IPS-20b (cell line): ENCODE results near the gene FYCO1.

Experiments used
- H3K27ac ChIP-seq: one replicate; pipeline ENCODE4 v1.5.1; 2013; ENCODE audit warnings: low read length
- H3K27me3 ChIP-seq: 2 replicates; pipeline ENCODE4 v1.6.1; 2013; ENCODE audit warnings: mild to moderate bottlenecking, low read length, inconsistent platforms; ENCODE audit not compliant: insufficient read depth
- H3K36me3 ChIP-seq: 2 replicates; pipeline ENCODE4 v1.6.1; 2013; ENCODE audit warnings: low read depth, mild to moderate bottlenecking, inconsistent platforms, low read length, moderate library complexity; ENCODE audit not compliant: insufficient read depth
- H3K4me1 ChIP-seq: 2 replicates; pipeline ENCODE4 v1.6.1; 2013; ENCODE audit warnings: mild to moderate bottlenecking, control low read depth, inconsistent platforms, low read length, moderate library complexity; ENCODE audit not compliant: insufficient read depth
- H3K4me3 ChIP-seq: 2 replicates; pipeline ENCODE4 v1.5.1; 2013; ENCODE audit warnings: mild to moderate bottlenecking, low read length, inconsistent platforms
- H3K9ac ChIP-seq: 2 replicates; pipeline ENCODE4 v1.6.1; 2013; ENCODE audit warnings: low read depth, mild to moderate bottlenecking, inconsistent platforms, low read length, moderate library complexity
- H3K9me3 ChIP-seq: 2 replicates; pipeline ENCODE4 v1.6.1; 2013; ENCODE audit warnings: mild to moderate bottlenecking, low read depth, low read length, inconsistent platforms; ENCODE audit not compliant: insufficient read depth

The FYCO1 gene

DNA sequence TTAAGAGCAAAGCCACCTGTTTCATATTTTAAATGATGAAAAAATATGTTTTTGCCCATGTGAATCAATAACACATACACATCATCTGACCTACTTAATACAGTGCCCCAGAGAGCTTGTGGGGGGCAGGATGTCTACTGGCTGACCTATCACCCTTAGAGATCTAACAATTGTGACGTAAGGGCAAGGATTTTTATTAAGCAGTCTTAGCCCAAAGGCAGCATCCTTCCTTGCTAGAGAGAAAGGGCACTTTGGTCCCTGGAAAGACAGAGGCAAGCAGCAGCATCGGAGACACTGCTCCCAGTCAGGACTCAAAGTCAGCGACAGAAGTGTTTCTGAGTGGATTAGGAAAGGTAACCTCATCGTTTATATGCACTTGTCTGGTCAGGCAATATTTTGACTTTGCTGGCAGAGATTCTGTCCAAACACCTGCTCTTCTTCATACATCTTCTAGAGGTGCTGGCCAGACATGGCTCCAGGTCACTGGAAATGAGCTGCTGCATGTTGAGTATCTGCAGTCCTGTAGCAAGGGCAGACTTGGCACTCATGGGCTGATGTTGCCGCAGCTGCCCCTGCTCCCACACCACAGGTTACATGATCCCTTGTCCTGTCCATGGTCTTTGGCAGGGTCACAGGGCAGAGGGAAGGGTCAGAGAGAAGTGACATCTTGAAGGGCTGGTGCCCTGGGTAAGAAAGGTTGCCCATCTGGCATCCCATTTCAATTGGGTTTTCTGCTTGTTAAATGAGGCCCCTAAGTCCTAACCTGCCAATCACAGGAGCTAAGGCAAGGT lies 50.6 kb downstream of the FYCO1 start:
- H3K27ac ChIP-seq = no peak overlapping the region
- peaks cover 3% of the 10 kb centered on the region; the same call in 1 of the 2 replicates for H3K4me1 ChIP-seq
- H3K4me3 ChIP-seq = no peak overlapping the region
- no peaks in the 10 kb centered on the region for H3K9me3 ChIP-seq
- H3K36me3 ChIP-seq = peaks cover 44% of the 10 kb centered on the region
- no peaks in the 10 kb centered on the region for H3K27me3 ChIP-seq
- no peak overlapping the region for H3K9ac ChIP-seq

DNA sequence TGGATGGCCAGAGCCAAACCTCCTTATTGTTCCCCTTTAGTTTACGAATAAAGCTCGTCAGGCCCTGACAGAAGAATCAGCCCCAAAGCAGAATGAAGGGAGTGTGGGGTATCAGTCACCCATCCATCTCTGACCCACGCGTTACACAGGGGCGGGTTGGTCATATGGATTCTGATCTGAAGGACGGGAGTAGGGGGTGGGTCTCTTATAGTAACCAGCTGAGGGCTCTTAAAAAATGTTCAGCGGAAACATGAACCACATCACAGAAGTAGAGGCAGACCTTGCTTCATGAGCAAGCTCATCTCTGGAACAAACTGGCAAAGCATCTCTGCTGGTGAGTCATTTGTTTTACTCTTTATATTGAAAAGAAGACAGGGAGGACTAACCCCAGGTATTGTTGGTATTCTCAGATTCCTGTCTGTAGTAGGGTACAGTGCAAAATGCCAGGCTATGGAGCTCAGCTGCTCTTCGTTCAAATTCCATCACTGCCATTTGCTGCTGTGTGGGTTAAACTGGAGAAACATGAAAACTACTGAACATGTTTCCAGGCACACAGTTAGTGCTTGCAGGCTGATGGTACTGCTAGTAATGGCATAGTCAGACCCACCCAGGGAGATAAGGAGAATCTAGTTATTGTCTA lies 52.3 kb downstream of the FYCO1 start, which contains the start of gene CXCR6:
CXCR6 (plus strand) TSS at position 258 of the 640 bp plus-strand sequence. CDS start 3,018 bp downstream, outside the sequence.
- no peak within 1 kb of the TSS for H3K4me3 ChIP-seq
- H3K4me1 ChIP-seq = peaks cover 7% of the 10 kb centered on the region; the same call in 1 of the 2 replicates
- no peak within 1 kb of the TSS for H3K9ac ChIP-seq
- peaks cover 27% of the 10 kb centered on the region for H3K36me3 ChIP-seq
- no peaks in the 10 kb centered on the region for H3K27me3 ChIP-seq
- no peaks in the 10 kb centered on the region for H3K9me3 ChIP-seq
- H3K27ac ChIP-seq = no peak within 1 kb of the TSS

DNA sequence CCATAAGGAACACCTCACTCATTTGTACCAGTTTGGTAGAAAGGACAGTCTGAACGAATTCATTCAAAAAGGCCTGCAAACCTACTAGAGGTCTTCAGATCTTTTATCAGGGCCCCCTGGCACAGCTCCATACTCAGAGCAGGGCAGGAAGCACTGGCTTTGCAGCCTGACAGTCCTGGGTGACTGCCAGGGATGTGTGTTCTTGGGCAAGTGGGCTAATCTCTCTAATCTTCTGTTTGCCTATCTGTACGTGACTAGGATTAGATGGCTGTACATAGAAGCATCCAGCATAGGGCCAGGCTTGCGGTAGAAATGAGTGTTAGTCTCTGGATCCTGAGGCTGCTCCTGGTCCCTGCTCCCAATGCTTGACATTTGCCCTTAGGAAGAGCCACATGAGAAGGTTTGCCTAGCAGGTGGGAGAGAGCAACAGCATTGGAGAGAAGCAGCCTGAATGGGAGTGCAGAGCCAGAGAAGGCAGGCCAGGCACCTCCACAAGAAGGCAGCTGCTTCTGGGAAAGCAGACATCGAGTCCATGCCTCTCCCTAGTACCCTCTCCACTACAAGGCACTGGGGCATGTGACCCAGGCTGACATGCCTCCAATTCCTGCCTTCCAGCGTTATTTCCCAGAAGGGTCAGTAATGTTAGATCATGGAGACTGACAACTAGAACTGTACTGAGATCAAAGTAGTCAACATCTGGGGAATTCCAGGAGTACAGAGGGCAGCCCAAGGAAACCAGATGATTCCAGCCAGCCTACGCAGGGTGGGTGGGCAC lies 53.4 kb downstream of the FYCO1 start:
- peaks cover 7% of the 10 kb centered on the region; the same call in 1 of the 2 replicates for H3K4me1 ChIP-seq
- H3K36me3 ChIP-seq = peaks cover 21% of the 10 kb centered on the region
- H3K9me3 ChIP-seq = no peaks in the 10 kb centered on the region
- H3K27me3 ChIP-seq = no peaks in the 10 kb centered on the region
- H3K27ac ChIP-seq = no peak overlapping the region
- H3K9ac ChIP-seq = no peak overlapping the region
- H3K4me3 ChIP-seq = no peak overlapping the region

DNA sequence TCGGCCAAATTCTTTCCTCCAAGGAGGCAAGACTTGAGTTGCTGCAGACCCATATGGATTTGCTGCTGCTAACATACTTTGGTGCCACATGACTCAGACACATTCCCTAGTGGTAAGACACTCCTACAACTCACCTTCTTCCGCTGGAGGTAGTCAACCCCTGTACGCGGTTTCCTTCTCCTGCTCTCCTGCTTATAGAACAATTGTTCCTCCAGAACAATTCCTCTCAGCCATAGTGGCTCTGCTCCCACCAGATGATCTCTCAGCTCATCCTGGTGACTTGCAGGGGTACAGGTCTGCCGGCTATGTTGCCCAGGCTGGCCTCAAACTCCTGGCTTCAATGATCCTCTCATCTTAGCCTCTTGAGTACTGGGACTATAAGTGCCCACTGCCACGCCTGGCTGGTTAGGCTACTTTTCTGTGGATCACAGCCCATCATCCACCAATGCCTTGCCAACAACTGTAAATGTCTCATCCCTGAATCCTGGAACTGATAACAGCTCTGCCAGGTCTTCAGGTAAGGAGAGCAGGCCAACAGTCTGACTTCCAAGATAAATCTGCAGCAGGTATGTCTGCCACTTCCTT lies 54.8 kb downstream of the FYCO1 start:
- peaks cover 7% of the 10 kb centered on the region; the same call in 1 of the 2 replicates for H3K4me1 ChIP-seq
- no peak overlapping the region for H3K9ac ChIP-seq
- H3K27ac ChIP-seq = no peak overlapping the region
- H3K36me3 ChIP-seq = peaks cover 20% of the 10 kb centered on the region
- no peaks in the 10 kb centered on the region for H3K27me3 ChIP-seq
- H3K9me3 ChIP-seq = no peaks in the 10 kb centered on the region
- H3K4me3 ChIP-seq = no peak overlapping the region

DNA sequence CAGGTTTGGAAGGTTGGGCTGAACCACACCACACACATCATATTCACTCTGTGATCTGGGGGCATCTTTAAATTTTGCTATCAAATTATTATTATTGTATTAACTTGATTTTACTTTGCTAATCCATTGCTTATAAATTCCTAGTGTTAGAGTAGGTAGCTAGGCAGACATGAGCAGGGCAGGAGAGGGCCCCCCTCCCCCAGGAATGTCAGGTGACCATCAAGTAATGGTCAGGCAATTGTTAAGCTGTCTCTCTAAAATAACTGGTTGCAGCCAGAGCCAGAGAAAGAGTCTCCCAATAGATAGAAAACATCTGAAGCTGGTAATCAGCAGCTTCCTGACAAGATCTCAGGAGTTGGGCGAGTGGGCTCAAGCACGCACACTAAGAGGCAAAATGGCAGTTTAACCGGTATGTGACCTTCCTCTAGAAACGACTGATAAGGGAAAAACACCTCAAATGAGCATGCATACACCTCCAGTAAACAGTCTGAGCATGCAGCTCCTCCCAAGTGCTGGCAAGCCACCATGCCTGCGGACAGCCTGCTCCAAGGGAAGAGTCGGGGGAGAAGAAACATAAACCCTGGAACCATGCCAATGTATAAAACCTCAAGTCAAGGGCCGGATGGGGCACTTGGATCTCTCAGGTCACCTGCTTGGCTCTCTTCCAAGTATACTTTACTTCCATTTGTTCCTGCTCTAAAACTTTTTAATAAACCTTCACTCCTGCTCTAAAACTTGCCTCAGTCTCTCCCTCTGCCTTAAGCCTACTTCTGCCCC lies 55.4 kb downstream of the FYCO1 start:
- H3K27me3 ChIP-seq = no peaks in the 10 kb centered on the region
- H3K9me3 ChIP-seq = no peaks in the 10 kb centered on the region
- no peak overlapping the region for H3K27ac ChIP-seq
- peaks cover 24% of the 10 kb centered on the region for H3K36me3 ChIP-seq
- H3K4me1 ChIP-seq = peaks cover 7% of the 10 kb centered on the region; the same call in 1 of the 2 replicates
- H3K4me3 ChIP-seq = no peak overlapping the region
- no peak overlapping the region for H3K9ac ChIP-seq

DNA sequence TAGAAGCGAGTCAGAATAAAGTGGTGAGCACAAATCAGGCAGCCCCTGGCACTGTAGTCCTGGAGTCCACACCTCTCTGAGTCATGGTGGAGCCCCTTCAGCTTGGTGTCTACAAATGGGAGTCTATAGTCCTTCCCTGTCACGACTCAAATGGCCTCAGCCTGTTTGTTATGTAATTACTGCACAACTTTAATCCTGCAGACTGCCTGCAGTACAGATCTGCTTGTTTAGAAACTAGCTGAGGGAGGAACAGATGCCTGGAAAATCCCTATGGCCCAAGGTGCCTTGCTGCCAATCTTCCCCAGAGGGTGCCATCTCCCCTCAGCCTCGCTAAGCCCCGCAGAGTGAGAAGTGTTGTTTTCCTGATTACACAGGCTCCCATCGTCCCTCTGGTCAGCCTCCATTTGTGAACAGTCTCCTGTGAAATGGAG lies 56.3 kb downstream of the FYCO1 start:
- no peaks in the 10 kb centered on the region for H3K9me3 ChIP-seq
- H3K4me3 ChIP-seq = no peak overlapping the region
- peaks cover 7% of the 10 kb centered on the region; the same call in 1 of the 2 replicates for H3K4me1 ChIP-seq
- no peak overlapping the region for H3K27ac ChIP-seq
- H3K9ac ChIP-seq = no peak overlapping the region
- H3K27me3 ChIP-seq = no peaks in the 10 kb centered on the region
- H3K36me3 ChIP-seq = peaks cover 32% of the 10 kb centered on the region

DNA sequence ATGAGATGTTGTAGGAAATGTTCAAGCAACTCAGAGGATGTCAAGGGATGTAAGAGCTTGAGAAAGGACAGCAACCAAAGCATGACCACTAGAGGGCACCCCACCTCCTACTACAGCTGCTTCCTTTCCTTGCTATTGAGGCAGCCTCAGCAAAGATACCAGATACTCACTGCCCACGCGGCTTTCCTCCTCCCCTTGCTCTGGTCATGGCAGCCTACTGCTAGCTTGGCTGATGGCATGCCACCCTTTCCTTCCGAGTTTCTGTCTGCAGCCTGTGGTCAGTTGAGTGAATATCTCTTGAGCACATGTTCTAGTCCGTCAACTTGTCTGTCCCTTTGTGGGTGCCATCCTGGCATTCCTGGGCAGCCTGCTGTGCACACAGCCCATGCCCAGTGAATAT lies 56.8 kb downstream of the FYCO1 start:
- Histone ChIP-seq H3K9ac (no peak overlapping the region), H3K36me3 (peaks cover 37% of the 10 kb centered on the region), H3K27me3 (no peaks in the 10 kb centered on the region), H3K4me1 (peaks cover 7% of the 10 kb centered on the region; the same call in 1 of the 2 replicates), H3K9me3 (no peaks in the 10 kb centered on the region), H3K4me3 (no peak overlapping the region), H3K27ac (no peak overlapping the region)

DNA sequence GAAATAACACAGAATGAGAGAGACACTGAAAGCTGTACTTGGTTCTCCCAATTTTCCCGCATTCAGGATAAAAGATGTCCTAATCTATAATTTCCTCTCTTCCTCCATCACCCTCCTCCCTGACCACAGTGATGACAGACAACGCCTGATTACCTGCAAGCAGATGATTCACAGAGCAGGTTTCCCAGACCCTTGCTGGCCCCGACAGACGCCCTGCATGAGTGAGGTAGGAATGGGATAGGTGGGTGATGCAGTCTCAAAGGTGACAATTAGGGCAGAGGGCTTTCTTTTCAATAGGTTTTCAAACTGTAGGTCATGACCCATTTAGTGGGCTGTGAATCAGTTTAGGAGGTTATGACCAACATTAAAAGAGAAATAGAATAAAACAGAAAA lies 57.6 kb downstream of the FYCO1 start:
- no peak overlapping the region for H3K27ac ChIP-seq
- no peak overlapping the region for H3K9ac ChIP-seq

DNA sequence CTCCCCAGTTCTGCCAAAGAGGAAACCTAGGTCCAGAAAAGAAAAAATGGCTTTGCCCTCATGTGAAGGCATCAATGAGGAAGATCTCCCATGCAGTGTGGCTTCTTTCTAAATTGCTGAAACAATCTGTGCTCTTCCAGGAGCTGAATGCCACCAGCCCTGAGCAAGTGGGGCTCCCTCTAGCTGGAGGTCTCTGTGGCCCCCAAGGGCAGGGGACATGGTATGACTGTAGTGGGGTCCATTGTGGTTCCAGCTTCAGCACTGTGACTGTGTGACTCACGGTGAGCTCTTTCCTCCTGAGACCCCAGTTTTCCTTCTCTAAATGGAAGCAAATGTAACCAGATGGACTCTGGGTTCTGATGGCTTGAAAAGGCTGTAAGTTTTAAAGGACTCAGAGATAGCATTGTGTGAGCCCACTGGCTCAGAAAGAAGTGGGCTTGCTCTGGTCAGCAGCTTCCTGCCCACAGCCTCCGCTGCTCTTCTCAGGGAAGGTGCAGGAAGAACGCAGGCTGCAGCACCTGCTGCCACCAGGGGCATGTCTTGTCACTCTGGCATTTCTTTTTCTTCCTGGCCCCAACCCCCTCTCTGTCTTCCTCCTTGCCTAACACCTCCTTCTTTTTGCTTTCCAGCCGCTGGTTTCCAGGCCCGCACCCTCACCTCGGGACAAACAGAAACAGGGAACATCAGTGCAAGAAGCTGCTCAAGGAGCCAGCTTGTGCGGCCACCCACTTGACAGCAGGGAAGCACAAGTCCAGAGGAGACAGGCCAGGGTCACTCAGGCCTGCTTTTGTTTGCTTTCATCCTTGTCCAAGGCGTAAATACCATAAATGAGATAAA lies 58.2 kb downstream of the FYCO1 start:
- no peak overlapping the region for H3K27ac ChIP-seq

More for the DNA sequence above, 57.6 kb downstream of the FYCO1 start:
- Histone ChIP-seq H3K36me3 (peaks cover 45% of the 10 kb centered on the region), H3K4me3 (no peak overlapping the region), H3K27me3 (no peaks in the 10 kb centered on the region), H3K9me3 (no peaks in the 10 kb centered on the region), H3K4me1 (peaks cover 7% of the 10 kb centered on the region; the same call in 1 of the 2 replicates)

DNA sequence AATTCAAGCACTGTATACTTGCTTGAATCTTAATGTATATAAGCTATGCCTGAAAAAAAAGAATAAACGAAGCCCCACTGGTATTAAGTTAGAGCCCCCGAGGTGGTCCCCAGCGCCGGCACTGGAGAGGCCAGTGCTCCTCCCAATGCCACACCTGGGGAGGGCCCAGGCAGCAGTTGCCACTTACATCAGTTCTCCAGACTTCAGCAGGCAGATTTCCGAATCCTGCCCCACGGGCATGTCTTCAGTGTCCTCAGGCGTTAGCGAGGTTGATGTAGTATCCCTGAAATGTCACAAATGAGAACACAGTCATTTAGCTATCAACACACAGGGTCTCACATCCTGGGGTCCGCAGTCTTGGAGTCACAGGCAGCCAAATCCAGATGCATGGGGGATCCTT lies 59.4 kb downstream of the FYCO1 start:
- Histone ChIP-seq H3K36me3 (peaks cover 62% of the 10 kb centered on the region), H3K27me3 (no peaks in the 10 kb centered on the region)

More for the DNA sequence above, 58.2 kb downstream of the FYCO1 start:
- no peak overlapping the region for H3K4me3 ChIP-seq
- no peak overlapping the region for H3K9ac ChIP-seq
- H3K36me3 ChIP-seq = peaks cover 51% of the 10 kb centered on the region
- H3K9me3 ChIP-seq = no peaks in the 10 kb centered on the region
- H3K4me1 ChIP-seq = peaks cover 7% of the 10 kb centered on the region; the same call in 1 of the 2 replicates
- H3K27me3 ChIP-seq = no peaks in the 10 kb centered on the region

More for the DNA sequence above, 59.4 kb downstream of the FYCO1 start:
- Histone ChIP-seq H3K27ac (no peak overlapping the region), H3K4me3 (no peak overlapping the region), H3K9me3 (no peaks in the 10 kb centered on the region), H3K9ac (no peak overlapping the region), H3K4me1 (peaks cover 7% of the 10 kb centered on the region; the same call in 1 of the 2 replicates)
